ENCODE data around the gene UBALD2.
"Not testable (repeated sequence)": the region's sequence is repeated elsewhere in the genome, so short reads cannot be mapped to it uniquely, and the experiment has no call there.

Gene UBALD2

DNA sequence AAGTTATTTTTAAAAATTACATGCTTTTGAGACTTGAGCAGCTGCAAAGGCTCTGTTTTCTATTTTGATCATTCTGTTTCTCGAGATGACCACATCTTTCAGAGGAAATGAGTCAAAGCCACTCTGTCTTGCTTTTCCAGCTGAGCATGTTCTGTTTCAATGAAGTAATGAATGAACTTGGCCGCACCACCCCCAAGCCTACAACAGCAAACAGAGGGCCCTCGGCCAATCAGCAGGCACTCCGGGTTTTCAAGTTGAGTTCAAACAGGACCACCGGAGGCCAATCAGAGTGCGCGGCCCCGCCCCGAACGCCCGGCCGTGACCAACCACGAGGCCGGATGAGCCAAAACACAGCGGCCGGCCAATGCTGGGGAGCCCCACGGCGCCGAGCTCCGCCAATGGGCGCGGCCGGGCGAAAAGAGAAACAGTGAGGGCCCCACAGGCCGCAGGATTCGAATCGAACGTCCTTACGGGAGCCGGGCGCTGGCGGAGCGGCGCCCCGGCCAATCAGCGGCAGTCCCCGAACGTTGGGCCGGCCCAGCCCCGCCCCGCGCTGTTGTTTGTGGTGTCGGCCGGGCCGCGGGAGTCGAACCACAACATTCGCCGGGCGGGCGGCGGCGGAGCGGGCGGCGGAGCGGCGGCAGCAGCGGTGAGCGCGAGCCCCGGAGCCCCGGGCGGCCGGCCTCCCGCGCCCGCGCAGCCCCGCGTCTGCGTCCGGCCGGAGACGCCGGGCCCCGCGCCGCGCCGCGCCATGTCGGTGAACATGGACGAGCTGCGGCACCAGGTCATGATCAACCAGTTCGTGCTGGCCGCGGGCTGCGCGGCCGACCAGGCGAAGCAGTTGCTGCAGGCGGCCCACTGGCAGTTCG, at the start of gene UBALD2:
Gene UBALD2, plus strand, starts transcription at position 594 of the 869 bp plus-strand sequence. Its CDS starts 158 bp downstream, at position 752.
- peak within 1 kb of the TSS; percentile 67 for H3K4me3 ChIP-seq (ENCODE audit: low read depth, low read length)

GRCh38 chr17:76217081-76217480, 48.1 kb upstream of the UBALD2 start:
- H3K4me3 ChIP-seq (ENCODE audit: low read depth, low read length): no peak overlapping the region

- no peak overlapping the region for H3K4me3 ChIP-seq (ENCODE audit: low read depth, low read length)
Observed at GRCh38 chr17:76219670-76220383, 45.3 kb upstream of the UBALD2 start.

DNA sequence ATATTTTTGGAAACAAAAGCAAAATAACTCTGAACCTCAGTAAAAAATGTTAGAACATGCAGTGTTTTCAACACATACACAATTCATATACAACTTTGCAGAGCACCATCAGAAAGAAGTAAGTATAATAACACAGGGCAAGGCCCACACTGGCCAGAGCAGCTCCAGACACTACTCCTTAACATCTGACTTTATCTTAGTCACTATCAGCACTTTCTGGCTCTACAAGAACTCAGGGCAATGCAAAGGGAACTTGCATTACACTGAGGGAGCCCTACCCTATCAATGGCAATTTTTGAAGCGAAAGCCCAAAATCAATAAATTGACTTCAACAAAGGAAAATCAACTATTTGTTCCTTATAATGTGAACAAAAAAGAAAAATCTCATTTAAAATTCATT, 41.3 kb upstream of the UBALD2 start:
- H3K4me3 ChIP-seq (ENCODE audit: low read depth, low read length): no peak overlapping the region

DNA sequence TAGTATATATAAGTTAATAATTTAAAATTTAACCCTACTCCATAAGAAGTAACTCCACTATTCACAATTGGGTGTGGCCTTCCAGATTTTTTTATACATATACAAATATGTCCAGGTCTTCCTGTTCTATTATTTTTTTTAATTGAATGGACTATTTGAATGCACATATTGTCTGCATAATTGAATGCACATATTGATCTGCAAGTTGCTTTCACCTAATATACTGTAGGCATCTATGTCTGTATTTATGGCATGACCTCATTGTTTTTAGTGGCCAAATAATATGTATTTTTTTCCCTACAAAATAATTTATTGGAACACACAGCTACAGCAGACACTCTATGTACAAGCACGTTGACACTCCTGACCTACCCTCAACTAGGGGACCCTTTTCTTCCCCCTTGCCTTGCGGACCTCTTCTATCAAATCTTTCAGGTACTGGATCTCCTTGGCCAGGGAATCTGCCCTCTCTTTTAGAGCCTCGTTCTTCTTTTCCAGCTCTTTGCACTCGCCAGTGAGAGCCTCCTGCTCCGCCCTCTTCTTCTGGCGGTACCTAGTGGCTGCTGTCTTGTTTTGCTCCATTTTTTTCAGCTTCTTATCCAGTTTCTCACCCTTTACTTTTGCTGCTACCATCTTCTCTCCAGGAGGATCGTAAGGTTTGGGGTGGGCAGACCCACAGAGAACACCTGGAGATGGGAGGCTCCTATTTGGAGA, 39.6 kb upstream of the UBALD2 start:
- not testable (repeated sequence) for H3K4me3 ChIP-seq (ENCODE audit: low read depth, low read length)

GRCh38 chr17:76226749-76227148, 38.4 kb upstream of the UBALD2 start:
- not testable (repeated sequence) for H3K4me3 ChIP-seq (ENCODE audit: low read depth, low read length)

GRCh38 chr17:76232342-76232741, 32.8 kb upstream of the UBALD2 start:
- no peak overlapping the region for H3K4me3 ChIP-seq (ENCODE audit: low read depth, low read length)

GRCh38 chr17:76233588-76234353, 31.4 kb upstream of the UBALD2 start:
- H3K4me3 ChIP-seq (ENCODE audit: low read depth, low read length): no peak overlapping the region

DNA sequence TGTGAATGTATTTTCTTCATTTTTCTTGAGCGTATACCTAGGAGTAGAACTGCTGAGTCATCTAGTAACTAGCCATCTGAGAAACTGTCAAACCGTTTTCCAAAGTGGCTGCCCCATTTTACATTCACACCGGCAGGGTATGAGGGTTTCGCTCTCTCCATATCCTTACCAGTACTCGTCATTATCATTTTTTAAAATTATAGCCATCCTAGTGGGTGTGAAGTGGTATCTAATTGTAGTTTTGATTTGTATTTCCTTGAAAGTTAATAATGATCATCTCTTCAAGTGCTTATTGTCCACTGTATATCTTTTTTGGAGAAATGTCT, 30.8 kb upstream of the UBALD2 start:
- H3K4me3 ChIP-seq (ENCODE audit: low read depth, low read length): no peak overlapping the region

DNA sequence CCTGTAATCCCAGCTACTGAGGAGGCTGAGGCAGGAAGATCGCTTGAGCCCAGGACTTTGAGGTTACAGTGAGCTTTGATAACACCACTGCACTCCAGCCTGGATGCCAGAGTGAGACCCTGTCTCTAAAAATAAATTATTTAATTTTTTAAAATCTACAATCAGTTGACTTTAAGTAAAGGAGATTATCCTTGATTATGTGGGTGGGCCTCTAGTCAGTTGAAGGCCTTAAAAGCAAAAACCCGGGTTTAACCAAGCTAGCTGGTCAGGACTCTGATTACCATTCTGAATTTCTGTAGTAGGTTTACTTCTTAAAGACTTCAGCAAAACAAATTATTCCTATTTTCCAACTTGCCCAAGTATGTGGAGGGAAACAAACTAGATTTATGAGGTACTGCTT, 29.3 kb upstream of the UBALD2 start:
- H3K4me3 ChIP-seq (ENCODE audit: low read depth, low read length): no peak overlapping the region

- H3K4me3 ChIP-seq (ENCODE audit: low read depth, low read length): no peak overlapping the region
Observed at GRCh38 chr17:76236603-76237002, 28.5 kb upstream of the UBALD2 start.

GRCh38 chr17:76237859-76238313, 27.3 kb upstream of the UBALD2 start:
- H3K4me3 ChIP-seq (ENCODE audit: low read depth, low read length): no peak overlapping the region

- H3K4me3 ChIP-seq (ENCODE audit: low read depth, low read length): no peak overlapping the region
Observed at GRCh38 chr17:76238847-76239537, 26.2 kb upstream of the UBALD2 start.

- peak overlapping the region; percentile 20 for H3K4me3 ChIP-seq (ENCODE audit: low read depth, low read length)
Observed at GRCh38 chr17:76239538-76240274, 25.4 kb upstream of the UBALD2 start.

- H3K4me3 ChIP-seq (ENCODE audit: low read depth, low read length): peak within 1 kb of the TSS; percentile 56
Observed at GRCh38 chr17:76240461-76241203, 24.5 kb upstream of the UBALD2 start, which contains the start of gene RNF157. RNF157 (minus strand) TSS chr17:76240493; CDS start chr17:76240240, 253 bp downstream.

- peak overlapping the region; percentile 56 for H3K4me3 ChIP-seq (ENCODE audit: low read depth, low read length)
Observed at GRCh38 chr17:76241204-76241538, 24.0 kb upstream of the UBALD2 start.

DNA sequence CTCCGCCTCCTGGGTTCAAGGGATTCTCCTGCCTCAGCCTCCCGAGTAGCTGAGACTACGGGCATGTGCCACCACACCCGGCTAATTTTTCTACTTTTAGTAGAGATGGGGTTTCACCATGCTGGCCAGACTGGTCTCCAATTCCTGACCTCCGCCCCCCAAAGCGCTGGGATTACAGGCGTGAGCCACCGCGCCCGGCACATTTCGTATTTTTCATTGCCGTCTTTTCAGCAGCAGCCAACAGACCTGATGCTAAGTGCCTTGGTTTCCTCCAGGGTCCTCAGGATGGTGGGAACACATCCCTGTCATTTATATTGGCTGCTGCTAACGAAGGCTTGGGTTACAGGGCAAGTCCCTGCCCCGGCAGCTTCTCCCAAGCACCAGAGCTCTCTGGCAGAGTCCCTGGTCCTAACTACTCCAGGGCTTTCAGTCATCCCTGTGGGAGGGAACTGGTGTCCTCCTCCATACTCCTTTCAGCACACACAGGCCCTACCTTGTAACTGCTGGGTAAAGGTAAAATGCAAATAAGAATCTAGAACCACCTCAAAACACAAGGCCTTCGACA, 23.4 kb upstream of the UBALD2 start:
- H3K4me3 ChIP-seq (ENCODE audit: low read depth, low read length): no peak overlapping the region
